Measurements from ENCODE around the gene CCDC28B. TPM values are rescaled to one million over a fixed set of nuclear protein-coding genes. Genes with fewer than 3 reads are reported as not detected.
A peak's percentile ranks its signal among the peaks of the same experiment; 100 is the strongest.

Gene CCDC28B
- total RNA-seq, 1 experiment from 2014 or later, result 15.6 TPM

- CTCF ChIA-PET, result interaction anchor here (0.6 kb wide), 2 partner anchors 28 to 49 kb away, joined by 3 read pairs; no protein-coding TSS in a partner anchor
- no TSS peak for BruUV-seq (replicated peaks)
- Histone ChIP-seq H3K9me3 (ENCODE audit: low read depth, low read length, poor library complexity, severe bottlenecking) (no peaks in the 10 kb centered on the region), H3K36me3 (ENCODE audit: insufficient read depth, low read length, poor library complexity, severe bottlenecking) (peaks cover 29% of the 10 kb centered on the region), H3K4me3 (ENCODE audit: low read depth, low read length, poor library complexity, severe bottlenecking) (peak within 1 kb of the TSS; percentile 52), H3K27ac (ENCODE audit: low read depth, low read length, poor library complexity, severe bottlenecking) (peak within 1 kb of the TSS; percentile 94), H3K4me1 (ENCODE audit: insufficient read depth, low read length, poor library complexity, severe bottlenecking) (peaks cover 14% of the 10 kb centered on the region), H3K27me3 (replicated peaks; ENCODE audit: insufficient read depth, low read depth, low read length, poor library complexity) (no peaks in the 10 kb centered on the region)
- TF ChIP-seq, protein P1, sequence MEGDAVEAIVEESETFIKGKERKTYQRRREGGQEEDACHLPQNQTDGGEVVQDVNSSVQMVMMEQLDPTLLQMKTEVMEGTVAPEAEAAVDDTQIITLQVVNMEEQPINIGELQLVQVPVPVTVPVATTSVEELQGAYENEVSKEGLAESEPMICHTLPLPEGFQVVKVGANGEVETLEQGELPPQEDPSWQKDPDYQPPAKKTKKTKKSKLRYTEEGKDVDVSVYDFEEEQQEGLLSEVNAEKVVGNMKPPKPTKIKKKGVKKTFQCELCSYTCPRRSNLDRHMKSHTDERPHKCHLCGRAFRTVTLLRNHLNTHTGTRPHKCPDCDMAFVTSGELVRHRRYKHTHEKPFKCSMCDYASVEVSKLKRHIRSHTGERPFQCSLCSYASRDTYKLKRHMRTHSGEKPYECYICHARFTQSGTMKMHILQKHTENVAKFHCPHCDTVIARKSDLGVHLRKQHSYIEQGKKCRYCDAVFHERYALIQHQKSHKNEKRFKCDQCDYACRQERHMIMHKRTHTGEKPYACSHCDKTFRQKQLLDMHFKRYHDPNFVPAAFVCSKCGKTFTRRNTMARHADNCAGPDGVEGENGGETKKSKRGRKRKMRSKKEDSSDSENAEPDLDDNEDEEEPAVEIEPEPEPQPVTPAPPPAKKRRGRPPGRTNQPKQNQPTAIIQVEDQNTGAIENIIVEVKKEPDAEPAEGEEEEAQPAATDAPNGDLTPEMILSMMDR (conservative IDR thresholded peaks at IDR 0.05; ENCODE audit: low read depth, low read length), result no peak
- no peak for TF ChIP-seq EZH2 (IDR thresholded peaks at IDR 0.05; ENCODE audit: borderline replicate concordance, low read depth, low read length, poor library complexity, severe bottlenecking)
- intact Hi-C loops (cut with micrococcal nuclease; ENCODE audit: unreplicated experiment), result no loop called here
- DNase-seq (ENCODE audit: low spot score), result peak; percentile 90
- POLR2A ChIA-PET (ENCODE audit: low non-redundant PET), result interaction anchor here (0.6 to 1.1 kb wide), 2 partner anchors 13 to 26 kb away, joined by 3 to 12 read pairs; no protein-coding TSS in a partner anchor
These were observed 20.8 kb upstream of the CCDC28B start, which contains the start of gene TXLNA for GRCh38 chr1:32179443-32180185. TXLNA (plus strand) TSS chr1:32179675; CDS start chr1:32180346, 671 bp downstream.

DNA sequence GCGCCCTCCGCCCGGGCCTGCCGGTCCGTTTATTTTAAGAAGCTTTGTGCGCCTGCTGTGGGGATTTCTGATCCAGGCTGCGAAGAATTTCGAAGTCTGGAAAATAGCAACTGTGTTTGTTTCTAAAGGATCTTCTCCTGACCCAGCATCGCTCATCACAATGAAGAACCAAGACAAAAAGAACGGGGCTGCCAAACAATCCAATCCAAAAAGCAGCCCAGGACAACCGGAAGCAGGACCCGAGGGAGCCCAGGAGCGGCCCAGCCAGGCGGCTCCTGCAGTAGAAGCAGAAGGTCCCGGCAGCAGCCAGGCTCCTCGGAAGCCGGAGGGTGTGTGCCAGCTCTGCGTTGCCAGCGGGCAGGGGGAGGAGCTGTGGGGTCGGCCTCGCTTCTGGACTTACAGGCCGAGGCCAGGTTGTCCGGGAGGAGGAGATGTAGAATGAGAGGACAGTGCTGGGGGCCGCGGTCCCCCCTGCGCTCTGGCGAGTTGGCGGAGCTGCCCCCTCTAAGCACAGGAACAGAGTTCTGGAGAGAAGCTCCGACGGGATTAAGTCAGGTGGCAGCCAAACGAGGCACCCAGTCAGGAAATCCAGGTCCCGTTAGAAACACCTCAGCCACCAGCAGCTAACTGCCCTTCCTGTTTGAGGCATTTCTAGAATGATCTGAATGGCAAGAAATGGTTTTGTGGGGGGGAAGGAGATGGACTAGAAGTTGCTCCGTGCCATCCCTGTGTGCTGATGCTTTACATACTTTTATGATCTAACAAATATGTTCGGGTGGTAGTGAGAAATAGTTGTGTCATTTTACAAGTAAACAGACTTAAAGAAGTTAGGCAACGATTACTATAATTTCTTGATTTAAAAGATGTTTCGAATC lies 20.0 kb upstream of the CCDC28B start:
- Histone ChIP-seq H3K4me1 (ENCODE audit: insufficient read depth, low read length, poor library complexity, severe bottlenecking) (peaks cover 14% of the 10 kb centered on the region), H3K27ac (ENCODE audit: low read depth, low read length, poor library complexity, severe bottlenecking) (peak overlapping the region; percentile 94), H3K9me3 (ENCODE audit: low read depth, low read length, poor library complexity, severe bottlenecking) (no peaks in the 10 kb centered on the region), H3K27me3 (replicated peaks; ENCODE audit: insufficient read depth, low read depth, low read length, poor library complexity) (no peaks in the 10 kb centered on the region), H3K4me3 (ENCODE audit: low read depth, low read length, poor library complexity, severe bottlenecking) (peak overlapping the region; percentile 52), H3K36me3 (ENCODE audit: insufficient read depth, low read length, poor library complexity, severe bottlenecking) (peaks cover 36% of the 10 kb centered on the region)
- BruUV-seq (replicated peaks), result no TSS peak
- ChIA-PET CTCF (interaction anchor here (0.6 kb wide), 1 partner anchor 50 kb away, joined by 3 read pairs; no protein-coding TSS in a partner anchor), POLR2A (ENCODE audit: low non-redundant PET) (interaction anchor here (0.6 to 1.1 kb wide), 2 partner anchors 13 to 27 kb away, joined by 3 to 12 read pairs; no protein-coding TSS in a partner anchor)
- peak; percentile 54 for DNase-seq (ENCODE audit: low spot score)
- intact Hi-C loops (cut with micrococcal nuclease; ENCODE audit: unreplicated experiment), result no loop called here
- TF ChIP-seq, protein P1 (conservative IDR thresholded peaks at IDR 0.05; ENCODE audit: low read depth, low read length), result no peak
- TF ChIP-seq EZH2 (IDR thresholded peaks at IDR 0.05; ENCODE audit: borderline replicate concordance, low read depth, low read length, poor library complexity, severe bottlenecking), result no peak

GRCh38 chr1:32181065-32181464 lies 19.3 kb upstream of the CCDC28B start:
- Histone ChIP-seq H3K27me3 (replicated peaks; ENCODE audit: insufficient read depth, low read depth, low read length, poor library complexity) (no peaks in the 10 kb centered on the region), H3K4me3 (ENCODE audit: low read depth, low read length, poor library complexity, severe bottlenecking) (peak overlapping the region; percentile 52), H3K4me1 (ENCODE audit: insufficient read depth, low read length, poor library complexity, severe bottlenecking) (peaks cover 16% of the 10 kb centered on the region), H3K27ac (ENCODE audit: low read depth, low read length, poor library complexity, severe bottlenecking) (peak overlapping the region; percentile 94), H3K36me3 (ENCODE audit: insufficient read depth, low read length, poor library complexity, severe bottlenecking) (peaks cover 39% of the 10 kb centered on the region), H3K9me3 (ENCODE audit: low read depth, low read length, poor library complexity, severe bottlenecking) (no peaks in the 10 kb centered on the region)
- CTCF ChIA-PET, result no interaction called here
- no peak for DNase-seq (ENCODE audit: low spot score)
- BruUV-seq (replicated peaks), result TSS peak; percentile 43
- POLR2A ChIA-PET (ENCODE audit: low non-redundant PET), result no interaction called here
- intact Hi-C loops (cut with micrococcal nuclease; ENCODE audit: unreplicated experiment), result no loop called here
- TF ChIP-seq EZH2 (IDR thresholded peaks at IDR 0.05; ENCODE audit: borderline replicate concordance, low read depth, low read length, poor library complexity, severe bottlenecking), result no peak
- TF ChIP-seq, protein P1 (conservative IDR thresholded peaks at IDR 0.05; ENCODE audit: low read depth, low read length), result no peak
